ENCODE results near the gene ALOX12B. TPM values are rescaled to one million over a fixed set of nuclear protein-coding genes. Genes with fewer than 3 reads are reported as not detected.

ALOX12B gene
- total RNA-seq, 4 donors from 2014 or later = not detected

DNA sequence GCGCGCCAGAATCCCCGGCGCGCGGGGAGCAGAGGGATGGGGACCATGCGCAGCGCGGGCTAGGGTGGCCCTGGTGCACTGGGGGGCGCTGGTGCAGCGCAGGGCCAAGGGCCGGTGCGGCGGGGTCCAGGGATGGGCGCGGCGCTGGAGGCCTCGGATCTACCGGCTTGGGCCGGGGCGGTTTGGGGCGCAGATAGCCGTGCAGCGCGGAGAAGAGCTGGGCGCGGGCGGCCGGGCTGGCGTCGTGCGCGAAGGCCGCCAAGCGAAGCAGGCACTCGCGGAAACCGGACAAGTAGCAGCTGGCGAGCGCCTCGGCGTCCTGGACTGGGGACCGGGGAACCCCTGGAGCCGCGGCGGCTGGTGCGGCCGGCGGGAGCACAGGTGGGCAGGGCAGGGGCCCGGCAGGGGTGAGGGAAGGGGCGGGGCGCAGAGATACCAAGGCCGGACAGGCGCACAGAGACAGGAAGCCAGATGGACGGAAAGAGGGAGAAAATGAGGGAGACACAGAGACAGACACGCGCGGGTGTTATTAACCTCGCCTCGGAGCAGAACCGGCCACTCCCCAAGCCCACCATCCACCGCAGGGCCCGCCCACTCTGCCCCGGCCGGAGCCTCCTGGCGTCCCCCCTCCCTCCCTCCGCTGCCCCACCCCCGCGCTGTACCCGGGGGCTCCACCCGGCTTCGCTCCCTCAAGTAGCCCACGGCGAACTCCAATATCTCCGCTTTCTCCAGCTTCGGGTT, 34.3 kb upstream of the ALOX12B start:
- Histone ChIP-seq H3K36me3 (no peaks in the 10 kb centered on the region), H3K4me1 (peaks cover 58 to 63% of the 10 kb centered on the region in 2 donors), H3K4me3 (replicated peaks in 1 of 3) (peak overlapping the region in 2 of 3 donors; percentile 30 to 42), H3K27me3 (peaks cover 5% of the 10 kb centered on the region), H3K27ac (peak overlapping the region in 1 of 3 donors; percentile 63), H3K9me3 (no peaks in the 10 kb centered on the region)
- WGBS, 2 donors = 1 to 2% methylated on average over 18 to 54 of the region's 76 CpGs
- peak; percentile 59 to 68 for DNase-seq
- intact Hi-C loops (cut with DNase I) = loop anchor here (10.0 kb wide), 2 partner anchors 63 to 103 kb away; no protein-coding TSS in a partner anchor
- TF ChIP-seq, protein P1, sequence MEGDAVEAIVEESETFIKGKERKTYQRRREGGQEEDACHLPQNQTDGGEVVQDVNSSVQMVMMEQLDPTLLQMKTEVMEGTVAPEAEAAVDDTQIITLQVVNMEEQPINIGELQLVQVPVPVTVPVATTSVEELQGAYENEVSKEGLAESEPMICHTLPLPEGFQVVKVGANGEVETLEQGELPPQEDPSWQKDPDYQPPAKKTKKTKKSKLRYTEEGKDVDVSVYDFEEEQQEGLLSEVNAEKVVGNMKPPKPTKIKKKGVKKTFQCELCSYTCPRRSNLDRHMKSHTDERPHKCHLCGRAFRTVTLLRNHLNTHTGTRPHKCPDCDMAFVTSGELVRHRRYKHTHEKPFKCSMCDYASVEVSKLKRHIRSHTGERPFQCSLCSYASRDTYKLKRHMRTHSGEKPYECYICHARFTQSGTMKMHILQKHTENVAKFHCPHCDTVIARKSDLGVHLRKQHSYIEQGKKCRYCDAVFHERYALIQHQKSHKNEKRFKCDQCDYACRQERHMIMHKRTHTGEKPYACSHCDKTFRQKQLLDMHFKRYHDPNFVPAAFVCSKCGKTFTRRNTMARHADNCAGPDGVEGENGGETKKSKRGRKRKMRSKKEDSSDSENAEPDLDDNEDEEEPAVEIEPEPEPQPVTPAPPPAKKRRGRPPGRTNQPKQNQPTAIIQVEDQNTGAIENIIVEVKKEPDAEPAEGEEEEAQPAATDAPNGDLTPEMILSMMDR (IDR thresholded peaks at IDR 0.05) = peak in 4 of 6 experiments; percentile 22 to 40 (median 29)
- no peak for TF ChIP-seq POLR2A (IDR thresholded peaks at IDR 0.05)

DNA sequence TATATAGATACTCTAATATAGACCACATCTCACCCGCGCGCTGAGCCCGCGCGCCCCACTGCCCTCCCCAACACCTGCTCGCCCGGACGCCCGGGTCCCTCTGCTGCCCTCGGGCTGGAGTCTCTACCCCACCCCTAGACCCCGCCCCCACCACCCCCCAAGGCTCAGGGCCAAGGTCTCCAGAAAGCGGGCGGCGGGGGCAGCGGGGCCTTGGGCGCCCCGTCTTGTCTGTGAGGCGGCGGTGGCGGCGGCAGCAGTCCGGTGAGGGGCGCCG, 33.8 kb upstream of the ALOX12B start:
- Histone ChIP-seq H3K9me3 (no peaks in the 10 kb centered on the region), H3K4me3 (replicated peaks in 1 of 3) (peak overlapping the region in 2 of 3 donors; percentile 30 to 42), H3K4me1 (peaks cover 58 to 61% of the 10 kb centered on the region in 2 donors), H3K36me3 (no peaks in the 10 kb centered on the region), H3K27me3 (peaks cover 5% of the 10 kb centered on the region), H3K27ac (peak overlapping the region in 1 of 3 donors; percentile 63)
- WGBS, 2 donors = 0 to 1% methylated on average over 12 to 14 of the region's 25 CpGs
- intact Hi-C loops (cut with DNase I) = loop anchor here (10.0 kb wide), 2 partner anchors 63 to 103 kb away; no protein-coding TSS in a partner anchor
- TF ChIP-seq, protein P1 (IDR thresholded peaks at IDR 0.05) = no peak
- no peak for DNase-seq

GRCh38 chr17:8120520-8121406, 33.2 kb upstream of the ALOX12B start:
- Histone ChIP-seq H3K27ac (peak overlapping the region in 1 of 3 donors; percentile 63), H3K4me1 (peaks cover 58 to 61% of the 10 kb centered on the region in 2 donors), H3K4me3 (replicated peaks in 1 of 3) (peak overlapping the region in 1 of 3 donors; percentile 18), H3K36me3 (no peaks in the 10 kb centered on the region), H3K9me3 (no peaks in the 10 kb centered on the region), H3K27me3 (peaks cover 5% of the 10 kb centered on the region)
- intact Hi-C loops (cut with DNase I) = loop anchor here (10.0 kb wide), 2 partner anchors 64 to 104 kb away; no protein-coding TSS in a partner anchor
- peak; percentile 51 to 63 for DNase-seq
- TF ChIP-seq, protein P1 (IDR thresholded peaks at IDR 0.05) = peak in 2 of 6 experiments; percentile 8 to 12
- no peak for TF ChIP-seq POLR2A (IDR thresholded peaks at IDR 0.05)
- 1% methylated on average over 40 of the region's 40 CpGs for WGBS, 2 donors

- Histone ChIP-seq H3K4me3 (replicated peaks in 1 of 3) (peak overlapping the region in 2 of 3 donors; percentile 17 to 30), H3K27ac (peak overlapping the region; percentile 65 to 83 (median 71)), H3K27me3 (peaks cover 5% of the 10 kb centered on the region), H3K9me3 (no peaks in the 10 kb centered on the region), H3K36me3 (no peaks in the 10 kb centered on the region), H3K4me1 (peaks cover 52 to 55% of the 10 kb centered on the region in 2 donors)
- TF ChIP-seq, protein P1 (IDR thresholded peaks at IDR 0.05) = no peak
- TF ChIP-seq POLR2A (IDR thresholded peaks at IDR 0.05) = no peak
- intact Hi-C loops (cut with DNase I) = loop anchor here (5.0 to 10.0 kb wide), 3 partner anchors 58 to 105 kb away; no protein-coding TSS in a partner anchor
- DNase-seq = peak; percentile 74 to 75
- 2% methylated on average over 28 of the region's 28 CpGs for WGBS, 2 donors
Measured at GRCh38 chr17:8119581-8120519, 32.3 kb upstream of the ALOX12B start.

Measured in thyroid gland (tissue), 4 donors.